DND-41 (cell line): ENCODE results near the gene SIPA1L3.
"Not testable (repeated sequence)": the region's sequence is repeated elsewhere in the genome, so short reads cannot be mapped to it uniquely, and the experiment has no call there.

ENCODE experiments used
- ATAC-seq: fragments of 200-7000 bp; cut with Tn5 transposase; 3 replicates; pipeline ENCODE4 v1.9.1; 2021; ENCODE audit warnings: low read depth; ENCODE audit not compliant: insufficient read depth
- DNase-seq: peaks from one replicate; pipeline ENCODE4 v3.0.0-alpha.2; 2020
- H2AFZ ChIP-seq: 2 replicates; pipeline ENCODE4 v1.6.0; 2012; ENCODE audit warnings: low read depth, low read length
- H3K27ac ChIP-seq: 2 replicates; pipeline ENCODE4 v1.5.1; 2012; ENCODE audit warnings: low read length, inconsistent platforms
- H3K27me3 ChIP-seq: fragments of 200-600 bp; sonication (generic); 2 replicates; pipeline ENCODE4 v1.6.0; 2012; ENCODE audit warnings: low read length, mild to moderate bottlenecking, inconsistent platforms; ENCODE audit not compliant: insufficient read depth, poor library complexity
- H3K36me3 ChIP-seq: 2 replicates; pipeline ENCODE4 v1.5.1; 2012; ENCODE audit warnings: low read length, inconsistent platforms; ENCODE audit not compliant: insufficient read depth
- H3K4me1 ChIP-seq: 2 replicates; pipeline ENCODE4 v1.5.1; 2012; ENCODE audit warnings: mild to moderate bottlenecking, low read length; ENCODE audit not compliant: insufficient read depth
- H3K4me2 ChIP-seq: 2 replicates; pipeline ENCODE4 v1.6.0; 2012; ENCODE audit warnings: mild to moderate bottlenecking, moderate library complexity, low read length, inconsistent platforms; ENCODE audit not compliant: insufficient read depth
- H3K4me3 ChIP-seq, 2 experiments: fragments of 200-600 bp in 1 of 2; shearing (Covaris generic) in 1 of 2; 2 replicates each; pipeline ENCODE4 v1.5.1; 2012 to 2016; ENCODE audit warnings: inconsistent platforms in 2 of 2, low read length in 2 of 2, mild to moderate bottlenecking in 2 of 2, low read depth in 1 of 2, moderate library complexity in 1 of 2
- H3K79me2 ChIP-seq: 2 replicates; pipeline ENCODE4 v1.6.0; 2012; ENCODE audit warnings: low read length, inconsistent platforms; ENCODE audit not compliant: insufficient read depth
- H3K9ac ChIP-seq: 2 replicates; pipeline ENCODE4 v1.6.0; 2012; ENCODE audit warnings: low read depth, mild to moderate bottlenecking, inconsistent platforms, low read length, moderate library complexity
- H3K9me3 ChIP-seq: 2 replicates; pipeline ENCODE4 v1.5.1; 2012; ENCODE audit warnings: low read length, moderate library complexity, mild to moderate bottlenecking, inconsistent platforms; ENCODE audit not compliant: insufficient read depth, severe bottlenecking
- H4K20me1 ChIP-seq: 2 replicates; pipeline ENCODE4 v1.6.0; 2012; ENCODE audit warnings: low read length; ENCODE audit not compliant: insufficient read depth
- EZH2 ChIP-seq: IDR thresholded peaks from 3 replicates; pipeline ENCODE4 v1.6.1; 2012; ENCODE audit warnings: borderline replicate concordance, low read depth, mild to moderate bottlenecking, moderate library complexity, low read length, inconsistent platforms; ENCODE audit not compliant: severe bottlenecking
- TF ChIP-seq, protein P1 (sequence below): IDR thresholded peaks from 2 replicates; pipeline ENCODE4 v1.5.1; 2012; ENCODE audit warnings: borderline replicate concordance, low read length, moderate library complexity, mild to moderate bottlenecking; ENCODE audit not compliant: poor library complexity, severe bottlenecking; ENCODE audit errors: extremely low read depth

SIPA1L3 gene

DNA sequence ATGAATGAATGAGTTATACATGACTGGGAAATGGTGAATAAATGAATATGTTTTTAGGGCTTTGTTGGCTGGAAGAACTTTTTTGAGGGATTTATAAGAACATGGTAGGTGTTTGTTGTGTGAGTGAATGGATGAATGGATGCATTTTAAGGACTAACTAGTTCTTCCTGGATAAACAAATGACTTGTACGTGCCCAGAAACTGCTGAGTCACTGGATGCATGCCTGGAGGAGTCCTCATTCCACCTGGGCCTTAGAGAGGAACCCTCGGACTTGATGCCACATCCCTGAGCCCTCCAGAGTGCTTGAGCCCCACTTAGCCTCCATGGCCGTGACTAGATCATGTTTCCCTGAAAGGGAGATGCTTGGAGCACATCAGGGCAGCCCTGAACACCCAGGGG, 163.6 kb downstream of the SIPA1L3 start:
- no peaks in the 10 kb centered on the region for H3K9me3 ChIP-seq
- no peak overlapping the region for H3K27ac ChIP-seq
- no peaks in the 10 kb centered on the region for H3K4me1 ChIP-seq
- no peak overlapping the region for H3K9ac ChIP-seq
- no peaks in the 10 kb centered on the region for H3K36me3 ChIP-seq
- no peak for ATAC-seq
- no peak overlapping the region for H3K4me3 ChIP-seq
- H2AFZ ChIP-seq: no peak overlapping the region
- no peak for TF ChIP-seq EZH2
- TF ChIP-seq, protein P1, sequence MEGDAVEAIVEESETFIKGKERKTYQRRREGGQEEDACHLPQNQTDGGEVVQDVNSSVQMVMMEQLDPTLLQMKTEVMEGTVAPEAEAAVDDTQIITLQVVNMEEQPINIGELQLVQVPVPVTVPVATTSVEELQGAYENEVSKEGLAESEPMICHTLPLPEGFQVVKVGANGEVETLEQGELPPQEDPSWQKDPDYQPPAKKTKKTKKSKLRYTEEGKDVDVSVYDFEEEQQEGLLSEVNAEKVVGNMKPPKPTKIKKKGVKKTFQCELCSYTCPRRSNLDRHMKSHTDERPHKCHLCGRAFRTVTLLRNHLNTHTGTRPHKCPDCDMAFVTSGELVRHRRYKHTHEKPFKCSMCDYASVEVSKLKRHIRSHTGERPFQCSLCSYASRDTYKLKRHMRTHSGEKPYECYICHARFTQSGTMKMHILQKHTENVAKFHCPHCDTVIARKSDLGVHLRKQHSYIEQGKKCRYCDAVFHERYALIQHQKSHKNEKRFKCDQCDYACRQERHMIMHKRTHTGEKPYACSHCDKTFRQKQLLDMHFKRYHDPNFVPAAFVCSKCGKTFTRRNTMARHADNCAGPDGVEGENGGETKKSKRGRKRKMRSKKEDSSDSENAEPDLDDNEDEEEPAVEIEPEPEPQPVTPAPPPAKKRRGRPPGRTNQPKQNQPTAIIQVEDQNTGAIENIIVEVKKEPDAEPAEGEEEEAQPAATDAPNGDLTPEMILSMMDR: no peak
- no peaks in the 10 kb centered on the region for H4K20me1 ChIP-seq
- no peak overlapping the region for H3K4me2 ChIP-seq
- no peaks in the 10 kb centered on the region for H3K27me3 ChIP-seq
- no peak for DNase-seq
- H3K79me2 ChIP-seq: no peaks in the 10 kb centered on the region

DNA sequence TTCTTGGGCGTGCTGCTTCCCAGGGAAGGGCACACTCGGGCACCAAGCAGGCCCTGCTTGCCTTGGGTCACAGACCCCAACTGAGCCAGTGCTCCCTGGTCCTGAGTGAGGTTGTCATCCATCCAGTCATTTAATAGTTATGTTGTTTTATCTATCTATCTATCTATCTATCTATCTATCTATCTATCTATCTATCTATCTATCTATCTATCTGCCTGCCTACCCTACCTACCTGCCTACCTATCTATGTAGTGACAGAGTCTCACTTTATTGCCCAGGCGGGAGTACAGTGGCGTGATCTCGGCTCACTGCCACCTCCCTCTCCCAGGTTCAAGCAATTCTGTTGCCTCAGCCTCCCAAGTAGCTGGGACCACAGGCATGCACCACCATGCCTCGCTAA, 164.0 kb downstream of the SIPA1L3 start:
- ATAC-seq, DNase-seq, H3K36me3 ChIP-seq, H3K27ac ChIP-seq, H3K9ac ChIP-seq, H3K9me3 ChIP-seq, H3K79me2 ChIP-seq, H3K27me3 ChIP-seq, H3K4me2 ChIP-seq, H3K4me3 ChIP-seq, H3K4me1 ChIP-seq, H2AFZ ChIP-seq, H4K20me1 ChIP-seq: not testable (repeated sequence)

DNA sequence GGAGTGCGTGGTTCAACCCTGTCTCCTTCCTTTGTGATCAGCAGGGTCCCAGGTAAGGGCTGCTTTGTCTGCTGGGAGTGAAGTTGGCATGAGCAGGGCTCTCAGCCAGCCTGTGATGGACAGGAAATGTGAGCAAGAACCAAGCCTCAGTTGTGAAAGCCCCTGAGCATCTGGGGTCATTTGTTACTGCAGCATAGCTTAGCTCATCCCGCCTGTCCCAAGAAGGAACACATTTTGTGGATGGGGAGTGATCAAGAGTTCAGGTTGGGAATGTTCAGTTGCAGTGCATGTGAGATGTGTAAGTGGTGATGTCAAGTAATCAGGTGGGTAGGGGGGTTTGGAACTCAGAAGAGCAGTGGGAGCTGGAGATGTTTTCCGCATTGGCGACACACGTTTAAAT, 164.6 kb downstream of the SIPA1L3 start:
- H3K4me3 ChIP-seq: no peak overlapping the region

DNA sequence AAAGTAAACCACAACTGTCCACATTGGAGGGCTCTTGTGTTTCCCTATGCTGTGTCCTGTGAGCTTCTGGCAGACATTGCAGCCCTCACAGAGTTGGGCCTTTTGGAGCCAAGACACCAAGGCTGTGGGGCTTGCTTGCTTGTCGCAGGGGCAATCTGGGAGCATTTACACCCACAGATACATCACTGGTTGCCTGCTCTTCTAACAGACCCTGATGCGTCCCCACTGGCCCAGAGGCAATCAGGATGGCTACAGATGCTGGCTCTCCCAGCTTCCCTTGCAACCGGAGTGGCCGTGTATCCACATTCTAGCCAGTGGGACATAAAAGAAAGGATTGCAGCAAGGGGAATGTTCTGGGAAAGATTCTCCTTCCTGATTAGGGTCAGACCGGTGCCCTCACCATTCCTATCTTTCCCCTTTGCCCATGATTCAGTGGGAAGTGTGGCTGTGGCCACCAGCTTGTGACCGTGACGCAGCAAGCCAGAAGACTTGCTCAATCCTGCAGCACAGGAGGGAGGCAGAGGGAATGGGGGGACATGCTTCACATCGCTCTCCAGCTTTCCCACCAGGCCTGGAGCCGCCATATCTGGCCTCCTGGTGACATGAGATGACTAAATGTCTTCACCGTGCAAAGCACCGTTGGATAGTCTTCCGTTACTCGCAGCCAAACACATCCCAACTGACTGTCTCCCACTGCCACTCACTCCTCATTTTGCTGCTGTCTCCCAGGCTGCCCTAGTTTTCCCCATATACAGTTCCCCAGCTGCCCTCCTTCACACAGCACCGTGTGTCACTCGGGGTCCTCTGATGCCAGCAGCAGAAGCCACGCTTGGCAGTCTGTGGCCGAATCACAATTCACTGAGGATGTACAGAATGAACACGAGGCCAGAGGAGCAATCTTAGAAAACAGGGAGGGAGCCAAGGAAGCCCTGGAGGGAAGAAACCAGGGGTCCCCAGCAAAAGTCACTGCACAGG, 166.1 kb downstream of the SIPA1L3 start:
- H3K36me3 ChIP-seq: no peaks in the 10 kb centered on the region
- no peak overlapping the region for H3K4me2 ChIP-seq
- no peaks in the 10 kb centered on the region for H3K79me2 ChIP-seq
- H3K27ac ChIP-seq: no peak overlapping the region
- no peak for DNase-seq
- H2AFZ ChIP-seq: no peak overlapping the region
- H3K9ac ChIP-seq: no peak overlapping the region
- H3K9me3 ChIP-seq: no peaks in the 10 kb centered on the region
- H3K4me3 ChIP-seq: no peak overlapping the region
- no peaks in the 10 kb centered on the region for H3K4me1 ChIP-seq
- no peaks in the 10 kb centered on the region for H4K20me1 ChIP-seq
- no peak for TF ChIP-seq EZH2
- TF ChIP-seq, protein P1: no peak
- H3K27me3 ChIP-seq: no peaks in the 10 kb centered on the region
- no peak for ATAC-seq

More for the DNA sequence above, 164.6 kb downstream of the SIPA1L3 start:
- Histone ChIP-seq H3K27me3 (no peaks in the 10 kb centered on the region), H3K4me2 (no peak overlapping the region), H2AFZ (no peak overlapping the region), H3K79me2 (no peaks in the 10 kb centered on the region), H3K36me3 (no peaks in the 10 kb centered on the region), H4K20me1 (no peaks in the 10 kb centered on the region), H3K27ac (no peak overlapping the region), H3K9ac (no peak overlapping the region), H3K9me3 (no peaks in the 10 kb centered on the region), H3K4me1 (no peaks in the 10 kb centered on the region)
- DNase-seq: no peak
- ATAC-seq: no peak
- TF ChIP-seq, protein P1: no peak
- TF ChIP-seq EZH2: no peak
